Type B pancreatic cell (in vitro differentiated cells): ENCODE measurements around the gene NRP2. TPM values are rescaled to one million over a fixed set of nuclear protein-coding genes. Genes with fewer than 3 reads are reported as not detected.
A peak's percentile ranks its signal among the peaks of the same experiment; 100 is the strongest.

Experiments used
- DNase-seq: peaks from one replicate; pipeline ENCODE4 v3.0.0; 2021; ENCODE audit warnings: mixed read lengths; ENCODE audit not compliant: unreplicated experiment; ENCODE audit errors: extremely low spot score
- H3K27ac Mint-ChIP-seq: 2 replicates; pipeline ENCODE4 v1.8.0; 2021; ENCODE audit warnings: mild to moderate bottlenecking, mixed read lengths
- H3K27me3 Mint-ChIP-seq: 2 replicates; pipeline ENCODE4 v1.8.0; 2021; ENCODE audit warnings: mixed read lengths
- H3K36me3 Mint-ChIP-seq: 2 replicates; pipeline ENCODE4 v1.8.0; 2021; ENCODE audit warnings: mixed read lengths
- H3K4me1 Mint-ChIP-seq: one replicate; pipeline ENCODE4 v1.8.0; 2021; ENCODE audit warnings: mixed read lengths; ENCODE audit not compliant: unreplicated experiment
- H3K4me3 Mint-ChIP-seq: 2 replicates; pipeline ENCODE4 v1.8.0; 2021; ENCODE audit warnings: mild to moderate bottlenecking, mixed read lengths
- H3K9me3 Mint-ChIP-seq: 2 replicates; pipeline ENCODE4 v1.8.0; 2021; ENCODE audit warnings: mixed read lengths
- CTCF ChIP-seq: fragments of 200-600 bp; sonication (generic); conservative IDR thresholded peaks from 2 replicates; pipeline ENCODE4 v1.5.0; 2021; ENCODE audit warnings: antibody characterized with exemption, mild to moderate bottlenecking
- total RNA-seq: library from RNA; stranded (reverse); gene quantifications from 2 replicates; pipeline ENCODE4 v1.2.1, GENCODE V29; 2021; ENCODE audit warnings: low replicate concordance

Gene NRP2
- total RNA-seq, 1 donor from 2014 or later = 109 TPM

GRCh38 chr2:205771666-205772065 is 89.4 kb downstream of the NRP2 start:
- Mint-ChIP-seq H3K27me3 (no peaks in the 10 kb centered on the region), H3K4me1 (peaks cover 36% of the 10 kb centered on the region), H3K4me3 (no peak overlapping the region), H3K9me3 (no peaks in the 10 kb centered on the region), H3K36me3 (peaks cover 15% of the 10 kb centered on the region), H3K27ac (no peak overlapping the region)
- no peak for TF ChIP-seq CTCF
- no peak for DNase-seq

GRCh38 chr2:205772983-205773382 is 90.7 kb downstream of the NRP2 start:
- peaks cover 8% of the 10 kb centered on the region for H3K36me3 Mint-ChIP-seq
- TF ChIP-seq CTCF = no peak
- H3K9me3 Mint-ChIP-seq = no peaks in the 10 kb centered on the region
- no peak for DNase-seq
- H3K27ac Mint-ChIP-seq = no peak overlapping the region
- H3K4me3 Mint-ChIP-seq = no peak overlapping the region
- H3K4me1 Mint-ChIP-seq = peaks cover 31% of the 10 kb centered on the region
- H3K27me3 Mint-ChIP-seq = no peaks in the 10 kb centered on the region

- Mint-ChIP-seq H3K4me1 (peaks cover 31% of the 10 kb centered on the region), H3K27ac (no peak overlapping the region)
- TF ChIP-seq CTCF = no peak
Observed at GRCh38 chr2:205773989-205774388, 91.7 kb downstream of the NRP2 start.

GRCh38 chr2:205775097-205775877 is 93.0 kb downstream of the NRP2 start:
- H3K36me3 Mint-ChIP-seq = peaks cover 11% of the 10 kb centered on the region
- no peak for DNase-seq
- no peaks in the 10 kb centered on the region for H3K9me3 Mint-ChIP-seq
- H3K27ac Mint-ChIP-seq = no peak overlapping the region
- H3K27me3 Mint-ChIP-seq = peaks cover 3% of the 10 kb centered on the region
- H3K4me3 Mint-ChIP-seq = no peak overlapping the region
- TF ChIP-seq CTCF = no peak
- peaks cover 21% of the 10 kb centered on the region for H3K4me1 Mint-ChIP-seq

More at GRCh38 chr2:205773989-205774388, 91.7 kb downstream of the NRP2 start:
- peaks cover 3% of the 10 kb centered on the region for H3K27me3 Mint-ChIP-seq
- H3K9me3 Mint-ChIP-seq = no peaks in the 10 kb centered on the region
- no peak overlapping the region for H3K4me3 Mint-ChIP-seq
- no peak for DNase-seq
- H3K36me3 Mint-ChIP-seq = peaks cover 11% of the 10 kb centered on the region

- H3K36me3 Mint-ChIP-seq = peaks cover 6% of the 10 kb centered on the region
- H3K27me3 Mint-ChIP-seq = peaks cover 3% of the 10 kb centered on the region
- peaks cover 13% of the 10 kb centered on the region for H3K4me1 Mint-ChIP-seq
- TF ChIP-seq CTCF = peak; percentile 74
- no peak overlapping the region for H3K4me3 Mint-ChIP-seq
- no peaks in the 10 kb centered on the region for H3K9me3 Mint-ChIP-seq
- no peak for DNase-seq
- H3K27ac Mint-ChIP-seq = no peak overlapping the region
Observed at GRCh38 chr2:205776139-205776538, 93.8 kb downstream of the NRP2 start.
